NB4 (cell line): Measurements from ENCODE around the gene IFFO2.

ENCODE experiments used
- DNase-seq: peaks from one replicate; pipeline ENCODE4 v3.0.0; 2010; ENCODE audit warnings: low read depth
- H3K4me3 ChIP-seq: one replicate; pipeline ENCODE4 v1.5.1; 2011; ENCODE audit warnings: mild to moderate bottlenecking, low read depth, low read length, moderate library complexity
- CTCF ChIP-seq: IDR thresholded peaks from one replicate; pipeline ENCODE4 v1.5.1; 2012; ENCODE audit warnings: low read depth, low read length
- MAX ChIP-seq: IDR thresholded peaks from 2 replicates; pipeline ENCODE4 v1.6.1; 2011; ENCODE audit warnings: low read depth, low read length
- MYC ChIP-seq: IDR thresholded peaks from 2 replicates; pipeline ENCODE4 v1.6.1; 2011; ENCODE audit warnings: low read depth, low read length
- POLR2A ChIP-seq: IDR thresholded peaks from 2 replicates; pipeline ENCODE4 v1.6.1; 2011; ENCODE audit warnings: mild to moderate bottlenecking; ENCODE audit not compliant: insufficient read length; ENCODE audit errors: extremely low read depth

IFFO2 gene

GRCh38 chr1:18974606-18975005 lies 18.1 kb upstream of the IFFO2 start:
- no peak for DNase-seq
- no peak overlapping the region for H3K4me3 ChIP-seq
- TF ChIP-seq CTCF (no peak), MYC (no peak), MAX (no peak), POLR2A (no peak)

GRCh38 chr1:18974005-18974404 lies 17.5 kb upstream of the IFFO2 start:
- no peak for TF ChIP-seq POLR2A
- TF ChIP-seq CTCF = no peak
- TF ChIP-seq MAX = no peak
- TF ChIP-seq MYC = no peak
- no peak for DNase-seq
- no peak overlapping the region for H3K4me3 ChIP-seq

GRCh38 chr1:18973446-18973955 lies 17.0 kb upstream of the IFFO2 start:
- TF ChIP-seq MYC (no peak), CTCF (no peak), MAX (no peak), POLR2A (no peak)
- DNase-seq = no peak
- H3K4me3 ChIP-seq = no peak overlapping the region

- no peak overlapping the region for H3K4me3 ChIP-seq
- TF ChIP-seq MYC (no peak), MAX (no peak)
- DNase-seq = peak; percentile 57
Measured at GRCh38 chr1:18972991-18973390, 16.5 kb upstream of the IFFO2 start.

GRCh38 chr1:18972531-18972930 lies 16.1 kb upstream of the IFFO2 start:
- H3K4me3 ChIP-seq = no peak overlapping the region
- DNase-seq = peak; percentile 18
- no peak for TF ChIP-seq MYC
- TF ChIP-seq MAX = no peak
- no peak for TF ChIP-seq CTCF
- no peak for TF ChIP-seq POLR2A

GRCh38 chr1:18970762-18971161 lies 14.3 kb upstream of the IFFO2 start:
- TF ChIP-seq MAX (no peak), MYC (no peak), CTCF (no peak), POLR2A (no peak)
- no peak for DNase-seq
- no peak overlapping the region for H3K4me3 ChIP-seq
